Left renal cortex interstitium (tissue), 4 donors: Measurements from ENCODE around the gene UPF2. TPM values are rescaled to one million over a fixed set of nuclear protein-coding genes. Genes with fewer than 3 reads are reported as not detected.
A peak's percentile ranks its signal among the peaks of the same experiment; 100 is the strongest.
"Not testable (repeated sequence)": the region's sequence is repeated elsewhere in the genome, so short reads cannot be mapped to it uniquely, and the experiment has no call there.

Experiments
- DNase-seq, 4 donors: peaks; one replicate each; pipeline ENCODE4 v3.0.0-alpha.2; 2013; ENCODE audit warnings: low read depth in 4 of 4, low spot score in 2 of 4, missing footprints in 1 of 4
- polyA plus RNA-seq, 4 donors: library from polyadenylated mRNA; unstranded; fragments of 120-200 nt; gene quantifications; one replicate each; pipeline ENCODE4 v1.2.1, GENCODE V29; 2013; ENCODE audit not compliant: insufficient read length in 4 of 4

Gene UPF2
- 10 to 100 TPM; 32.1 to 40.5 (median 37.3) TPM for polyA plus RNA-seq

DNA sequence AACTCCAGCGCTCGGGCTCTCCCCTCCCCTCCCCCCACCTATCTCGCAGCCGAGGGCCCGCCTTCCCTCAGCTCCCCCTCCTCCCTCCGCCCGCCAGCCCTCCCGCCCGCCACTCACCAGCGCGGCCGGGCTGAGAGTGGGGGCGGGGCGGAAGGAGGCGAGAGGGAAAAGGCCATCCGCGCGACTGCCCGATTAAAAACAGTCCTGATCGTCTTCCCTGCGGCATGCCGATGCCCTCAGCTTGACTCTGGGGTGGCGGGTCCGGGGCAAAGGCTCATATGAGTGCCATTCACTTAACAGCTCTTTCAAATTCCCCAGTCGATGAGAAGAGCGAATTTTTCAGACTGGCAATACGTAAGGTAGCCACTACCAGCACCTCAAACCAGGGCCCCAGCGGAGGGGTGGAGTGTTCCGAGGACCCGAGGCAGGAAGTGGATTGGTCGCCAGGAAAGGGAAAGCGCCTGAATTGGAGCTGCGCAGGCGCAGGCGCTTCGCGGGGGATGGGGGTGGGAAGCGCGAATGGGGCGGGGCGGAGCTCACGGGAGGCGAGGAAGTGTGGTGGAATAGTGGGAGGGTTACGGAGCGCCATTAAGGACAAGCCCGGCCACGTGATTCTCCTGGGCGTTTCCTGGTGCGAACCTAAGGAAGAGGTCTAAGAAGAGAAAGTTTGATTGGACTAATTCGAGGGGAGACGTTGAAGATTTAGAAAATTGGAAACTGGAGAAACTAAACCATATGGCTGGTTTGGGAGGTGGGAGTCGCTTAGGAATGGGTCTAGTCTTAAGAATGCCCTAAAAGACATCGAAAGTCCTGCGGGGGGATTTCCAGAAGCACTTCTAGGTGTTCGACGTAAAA, at the start of gene UPF2:
Gene UPF2, minus strand, starts transcription at position 13 of the 855 bp plus-strand sequence. CDS start 7,386 bp downstream, outside the sequence.
- peak; percentile 93 to 97 (median 96) for DNase-seq

GRCh38 chr10:12091421-12091820, 48.8 kb upstream of the UPF2 start:
- no peak for DNase-seq

GRCh38 chr10:12088919-12089318, 46.3 kb upstream of the UPF2 start:
- DNase-seq, result no peak

- DNase-seq, result no peak
Observed at GRCh38 chr10:12081879-12082557, 39.4 kb upstream of the UPF2 start.

- DNase-seq, result no peak
Observed at GRCh38 chr10:12081470-12081869, 38.9 kb upstream of the UPF2 start.

- DNase-seq, result no peak
Observed at GRCh38 chr10:12077580-12078180, 35.1 kb upstream of the UPF2 start.

GRCh38 chr10:12073526-12073925, 30.9 kb upstream of the UPF2 start:
- DNase-seq, result no peak

DNA sequence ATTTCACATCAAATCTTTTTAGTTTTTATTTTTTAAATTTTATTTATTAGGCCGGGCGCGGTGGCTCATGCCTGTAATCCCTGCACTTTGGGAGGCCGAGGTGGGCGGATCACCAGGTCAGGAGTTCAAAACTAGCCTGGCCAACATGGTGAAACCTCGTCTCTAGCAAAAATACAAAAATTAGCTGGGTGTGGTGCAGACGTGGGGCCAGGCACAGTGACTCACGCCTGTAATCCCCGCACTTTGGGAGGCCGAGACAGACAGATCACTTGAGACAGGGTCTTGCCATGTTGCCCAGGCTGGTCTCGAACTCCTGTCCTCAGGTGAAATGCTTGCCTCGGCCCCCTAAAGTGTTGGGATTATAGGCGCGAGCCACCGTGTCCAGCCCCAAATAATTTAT, 28.8 kb upstream of the UPF2 start:
- not testable (repeated sequence) for DNase-seq

DNA sequence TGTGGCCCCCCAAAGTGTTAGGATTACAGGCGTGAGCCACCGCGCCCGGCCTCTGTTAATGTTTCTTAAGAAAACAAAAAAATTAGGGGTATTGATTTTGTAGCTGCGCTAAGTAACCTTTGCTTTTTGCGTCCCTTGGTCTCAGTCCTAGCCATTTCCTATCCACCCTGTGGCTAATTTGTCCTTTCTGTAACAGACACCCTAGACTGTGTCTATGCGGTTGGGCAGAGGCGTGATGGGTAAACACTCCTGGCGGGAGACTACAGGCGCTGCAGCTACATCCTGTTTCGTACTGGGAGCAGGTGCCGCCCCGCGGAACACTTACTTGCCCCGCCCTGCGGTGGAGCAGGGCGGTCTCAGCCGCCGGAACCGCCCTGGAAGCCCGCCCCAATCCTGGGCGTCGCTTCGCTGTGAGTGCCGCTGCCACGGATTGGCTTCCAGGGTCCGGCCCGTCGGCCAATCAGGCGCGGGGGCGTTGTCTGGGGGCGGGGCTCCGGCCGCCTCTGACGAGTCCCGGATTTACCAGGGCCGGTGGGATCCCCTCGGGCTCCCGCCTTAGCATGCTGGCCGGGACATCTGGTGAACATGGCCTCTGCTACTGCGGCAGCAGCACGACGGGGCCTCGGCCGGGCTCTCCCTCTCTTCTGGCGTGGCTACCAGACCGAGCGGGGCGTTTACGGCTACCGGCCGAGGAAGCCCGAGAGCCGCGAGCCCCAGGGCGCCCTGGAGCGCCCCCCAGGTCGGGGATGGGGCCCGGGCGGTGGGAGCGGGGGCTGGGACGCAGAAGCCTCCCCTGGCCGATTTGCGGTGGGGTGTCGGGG, 26.1 kb upstream of the UPF2 start, which contains the start of gene DHTKD1:
Gene DHTKD1, plus strand, starts transcription at position 506 of the 821 bp plus-strand sequence. Its CDS starts 80 bp downstream, at position 586.
- peak; percentile 86 to 96 (median 92) for DNase-seq

- DNase-seq, result no peak
Observed at GRCh38 chr10:12067336-12067735, 24.7 kb upstream of the UPF2 start.

DNA sequence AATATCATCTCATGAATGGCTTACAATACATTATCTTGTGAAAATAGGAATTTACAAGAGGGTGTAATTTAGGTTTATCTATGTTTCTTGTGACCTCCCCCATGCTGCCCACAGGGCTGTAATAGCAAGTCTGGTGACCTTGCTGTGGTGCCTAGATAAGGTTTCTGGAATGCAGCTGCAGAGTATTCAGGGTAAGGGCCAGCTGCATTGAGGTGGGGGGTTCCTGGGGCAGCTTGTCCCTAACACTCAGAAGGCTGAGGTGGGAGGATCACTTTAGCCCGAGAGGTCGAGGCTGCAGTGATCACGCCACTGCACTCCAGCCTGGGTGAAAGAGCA, 20.8 kb upstream of the UPF2 start:
- DNase-seq, result no peak

- DNase-seq, result no peak
Observed at GRCh38 chr10:12062754-12063482, 20.3 kb upstream of the UPF2 start.

GRCh38 chr10:12061124-12061523, 18.5 kb upstream of the UPF2 start:
- no peak for DNase-seq

DNA sequence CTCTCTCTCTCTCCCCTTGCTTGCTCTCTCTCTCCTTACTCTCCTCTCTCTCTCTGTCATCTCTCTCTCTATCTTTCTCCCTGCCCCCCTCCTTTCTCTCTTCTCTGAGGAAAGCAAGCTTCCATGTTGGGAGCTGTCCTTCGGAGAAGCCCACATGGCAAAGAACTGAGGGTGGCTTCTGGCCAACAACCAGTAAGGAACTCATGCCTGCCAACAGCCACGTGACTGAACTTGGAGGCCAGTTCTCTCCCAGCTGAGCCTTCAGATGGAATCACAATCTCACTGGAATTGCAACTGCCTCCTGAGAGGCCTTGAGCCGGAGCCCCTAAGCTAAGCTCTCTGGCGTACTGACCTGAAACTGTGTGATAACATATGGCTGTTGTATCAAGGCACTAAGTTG, 14.1 kb upstream of the UPF2 start:
- DNase-seq, result no peak

DNA sequence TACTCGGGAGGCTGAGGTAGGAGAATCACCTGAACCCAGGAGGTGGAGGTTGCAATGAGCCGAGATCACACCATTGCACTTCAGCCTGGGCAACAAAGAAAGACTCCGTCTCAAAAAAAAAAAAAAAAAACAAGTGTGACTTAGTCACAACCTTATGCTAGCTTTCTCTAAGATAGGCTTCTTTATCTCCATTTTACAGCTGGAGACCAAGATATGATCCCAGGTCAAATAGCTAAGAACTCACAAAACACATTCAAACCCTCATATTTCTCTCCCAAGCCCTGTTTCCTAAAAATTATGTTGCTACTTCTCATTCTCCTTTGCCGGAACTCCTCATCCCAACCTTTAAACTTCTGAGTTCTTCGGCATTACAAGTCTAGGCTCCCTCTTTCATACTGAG, 13.1 kb upstream of the UPF2 start:
- no peak for DNase-seq

DNA sequence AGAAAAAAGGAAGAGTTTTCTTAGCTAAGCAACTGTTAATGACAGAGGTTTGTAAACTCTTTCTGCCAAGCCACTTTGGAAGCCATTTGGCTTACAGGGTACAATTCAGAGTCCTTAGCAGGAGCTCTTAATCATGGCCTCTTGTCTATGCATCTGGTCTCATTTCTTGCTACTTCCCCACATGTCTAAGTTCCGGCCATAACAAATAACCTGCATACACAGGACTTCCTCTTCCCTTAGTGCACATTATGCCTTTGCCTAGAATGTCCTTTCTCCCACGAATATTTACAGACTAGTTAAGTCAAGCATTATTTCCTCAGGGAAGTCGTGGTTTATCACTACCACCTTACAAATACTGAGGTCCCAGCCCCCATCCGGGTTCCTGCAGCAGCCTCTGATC, 8.6 kb upstream of the UPF2 start:
- no peak for DNase-seq

DNA sequence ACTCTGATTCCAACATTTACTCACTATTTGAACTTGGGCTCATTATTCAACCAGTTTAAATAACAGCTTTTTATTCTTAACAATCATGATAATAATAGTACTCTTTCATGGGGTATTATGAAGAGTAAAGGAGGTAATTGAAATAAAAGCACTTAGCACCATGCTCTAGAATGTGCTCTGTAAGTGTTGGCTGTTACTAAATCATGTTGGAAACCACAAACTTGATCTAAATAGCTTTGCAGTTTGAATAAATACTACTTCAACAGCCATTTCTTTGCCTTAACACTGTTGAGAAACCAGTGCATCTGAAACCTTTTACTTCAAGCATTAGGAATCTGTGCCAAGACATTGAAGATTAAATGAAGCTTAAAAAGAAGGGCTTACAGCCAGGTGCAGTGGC, 7.9 kb upstream of the UPF2 start:
- DNase-seq, result no peak

GRCh38 chr10:12048547-12048946, 5.9 kb upstream of the UPF2 start:
- no peak for DNase-seq

DNA sequence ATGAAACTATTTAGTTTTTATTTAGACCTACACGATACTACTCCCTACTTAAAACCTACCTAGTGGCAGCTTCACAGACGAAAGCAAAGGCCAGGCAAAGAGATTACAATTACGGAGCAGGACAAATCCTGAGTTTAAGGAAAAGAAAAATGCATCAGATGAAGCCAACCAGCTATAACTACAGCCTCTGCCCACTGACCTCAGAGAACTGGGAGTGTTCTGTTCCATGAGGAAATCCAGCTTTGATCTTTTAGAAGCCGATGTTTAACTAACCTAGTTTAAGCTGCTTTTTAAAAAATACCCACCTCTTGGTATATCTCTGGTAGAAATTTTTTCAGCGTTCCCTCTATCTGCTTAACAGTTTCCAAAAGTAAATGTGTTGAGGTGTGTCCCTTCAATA, 3.0 kb upstream of the UPF2 start:
- DNase-seq, result no peak

DNA sequence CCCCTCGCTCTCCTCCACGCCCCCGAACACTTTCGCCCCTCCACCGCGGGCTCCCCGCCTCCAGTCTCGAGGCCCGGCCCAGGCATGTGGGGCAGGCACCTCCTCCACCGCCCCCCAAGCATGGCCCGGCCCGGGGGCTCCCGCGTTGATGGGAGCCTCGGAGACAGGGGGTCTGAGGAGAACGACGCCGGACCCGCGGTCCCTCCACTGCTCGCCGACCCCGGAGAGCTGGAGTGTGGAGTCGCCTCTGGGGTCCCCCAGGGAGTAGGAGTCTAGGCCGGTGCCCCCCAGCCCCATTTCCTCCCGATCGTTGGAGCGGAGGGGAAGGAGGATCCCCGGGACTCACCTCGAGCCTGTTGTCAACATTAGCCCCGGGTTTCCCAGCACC, 206 bp downstream of the UPF2 start:
- DNase-seq, result no peak
